ENCODE results near the gene PDIA4.
"Not testable (repeated sequence)": the region's sequence is repeated elsewhere in the genome, so short reads cannot be mapped to it uniquely, and the experiment has no call there.

The PDIA4 gene

GRCh38 chr7:149030439-149030838 is 2.1 kb upstream of the PDIA4 start:
- DNase-seq: not testable (repeated sequence)

- DNase-seq: peak; percentile 25
Observed at GRCh38 chr7:149027611-149028345, 527 bp downstream of the PDIA4 start.

- DNase-seq: no peak
Observed at GRCh38 chr7:149027055-149027454, 1.2 kb downstream of the PDIA4 start.

- DNase-seq: peak; percentile 11
Observed at GRCh38 chr7:149023662-149024061, 4.6 kb downstream of the PDIA4 start.

- DNase-seq: no peak
Observed at GRCh38 chr7:149022756-149023360, 5.4 kb downstream of the PDIA4 start.

- DNase-seq: no peak
Observed at GRCh38 chr7:149021725-149022062, 6.6 kb downstream of the PDIA4 start.

GRCh38 chr7:149020483-149020882 is 7.8 kb downstream of the PDIA4 start:
- no peak for DNase-seq

GRCh38 chr7:149016876-149017275 is 11.4 kb downstream of the PDIA4 start:
- no peak for DNase-seq

- DNase-seq: no peak
Observed at GRCh38 chr7:149014309-149014708, 14.0 kb downstream of the PDIA4 start.

- DNase-seq: no peak
Observed at GRCh38 chr7:149013876-149014275, 14.4 kb downstream of the PDIA4 start.

GRCh38 chr7:149012730-149013129 is 15.6 kb downstream of the PDIA4 start:
- DNase-seq: not testable (repeated sequence)

GRCh38 chr7:149011491-149011890 is 16.8 kb downstream of the PDIA4 start:
- no peak for DNase-seq

- DNase-seq: no peak
Observed at GRCh38 chr7:149010451-149010850, 17.9 kb downstream of the PDIA4 start.

- no peak for DNase-seq
Observed at GRCh38 chr7:149009527-149009926, 18.8 kb downstream of the PDIA4 start.

- no peak for DNase-seq
Observed at GRCh38 chr7:149007611-149008010, 20.7 kb downstream of the PDIA4 start.

GRCh38 chr7:149007146-149007545 is 21.2 kb downstream of the PDIA4 start:
- DNase-seq: no peak

GRCh38 chr7:149006345-149006725 is 22.0 kb downstream of the PDIA4 start:
- DNase-seq: no peak

GRCh38 chr7:149005427-149006344 is 22.6 kb downstream of the PDIA4 start:
- DNase-seq: peak; percentile 42

- no peak for DNase-seq
Observed at GRCh38 chr7:149004405-149005370, 23.6 kb downstream of the PDIA4 start.

- no peak for DNase-seq
Observed at GRCh38 chr7:149003560-149004305, 24.6 kb downstream of the PDIA4 start.

GRCh38 chr7:149003018-149003417 is 25.3 kb downstream of the PDIA4 start:
- DNase-seq: no peak

GRCh38 chr7:149002604-149003003 is 25.7 kb downstream of the PDIA4 start:
- no peak for DNase-seq

Measured in NCI-H2227 treated with DMSO at 0.1 percent for 48 hours (cell line).